Measurements from ENCODE around the gene BRSK2.

- TF ChIP-seq EZH2phosphoT487 (IDR thresholded peaks at IDR 0.05; ENCODE audit: insufficient read depth, low read depth) = no peak
- TF ChIP-seq EZH2 (IDR thresholded peaks at IDR 0.05; ENCODE audit: insufficient read depth, poor library complexity, severe bottlenecking) = no peak
These were observed 114.4 kb downstream of the BRSK2 start for GRCh38 chr11:1504138-1504537.

All from GM23248 (cell line).